ENCODE measurements around the gene TBPL1.
A peak's percentile ranks its signal among the peaks of the same experiment; 100 is the strongest.
"Not testable (repeated sequence)": the region's sequence is repeated elsewhere in the genome, so short reads cannot be mapped to it uniquely, and the experiment has no call there.

TBPL1 gene

GRCh38 chr6:133973109-133973971 lies 20.3 kb downstream of the TBPL1 start:
- peak in 2 of 51 donors; percentile 26 to 65 for DNase-seq

- DNase-seq = no peak
Observed at GRCh38 chr6:133977983-133978895, 25.2 kb downstream of the TBPL1 start.

GRCh38 chr6:133978896-133979240 lies 25.8 kb downstream of the TBPL1 start:
- no peak for DNase-seq

GRCh38 chr6:133979269-133979963 lies 26.4 kb downstream of the TBPL1 start:
- DNase-seq = not testable (repeated sequence)

GRCh38 chr6:133980168-133980567 lies 27.1 kb downstream of the TBPL1 start:
- no peak for DNase-seq

GRCh38 chr6:133983099-133983939 lies 30.3 kb downstream of the TBPL1 start:
- no peak for DNase-seq

GRCh38 chr6:133985970-133986369 lies 32.9 kb downstream of the TBPL1 start:
- no peak for DNase-seq

- DNase-seq = no peak
Observed at GRCh38 chr6:133986942-133987341, 33.9 kb downstream of the TBPL1 start.

- no peak for DNase-seq
Observed at GRCh38 chr6:133989525-133989924, 36.5 kb downstream of the TBPL1 start.

- no peak for DNase-seq
Observed at GRCh38 chr6:133990321-133990720, 37.3 kb downstream of the TBPL1 start.

GRCh38 chr6:133991096-133991593 lies 38.1 kb downstream of the TBPL1 start:
- no peak for DNase-seq

GRCh38 chr6:133992992-133993680 lies 40.1 kb downstream of the TBPL1 start:
- DNase-seq = peak in 1 of 51 donors; percentile 9

- DNase-seq = no peak
Observed at GRCh38 chr6:133995296-133995695, 42.3 kb downstream of the TBPL1 start.

- DNase-seq = no peak
Observed at GRCh38 chr6:133995758-133996157, 42.7 kb downstream of the TBPL1 start.

GRCh38 chr6:133997267-133997666 lies 44.2 kb downstream of the TBPL1 start:
- no peak for DNase-seq

- no peak for DNase-seq
Observed at GRCh38 chr6:133999305-133999704, 46.3 kb downstream of the TBPL1 start.

GRCh38 chr6:134000443-134000842 lies 47.4 kb downstream of the TBPL1 start:
- no peak for DNase-seq

GRCh38 chr6:134002821-134003220 lies 49.8 kb downstream of the TBPL1 start:
- no peak for DNase-seq

GRCh38 chr6:134003542-134003951 lies 50.5 kb downstream of the TBPL1 start:
- peak in 1 of 51 donors; percentile 15 for DNase-seq

GRCh38 chr6:134004714-134005113 lies 51.7 kb downstream of the TBPL1 start:
- DNase-seq = no peak
